Upper lobe of right lung (tissue), 1 donor: Measurements from ENCODE around the gene ABCC11. TPM values are rescaled to one million over a fixed set of nuclear protein-coding genes. Genes with fewer than 3 reads are reported as not detected.

ENCODE experiments used
- ATAC-seq: fragments of 200-7000 bp; cut with Tn5 transposase; one replicate; pipeline ENCODE4 v1.9.1; 2020; ENCODE audit warnings: mild to moderate bottlenecking, moderate library complexity
- DNase-seq: peaks from one replicate; pipeline ENCODE4 v3.0.0-alpha.2; 2020
- H3K27ac ChIP-seq: fragments of 200-600 bp; one replicate; pipeline ENCODE4 v1.8.0; 2022
- H3K27me3 ChIP-seq: fragments of 200-600 bp; one replicate; pipeline ENCODE4 v1.8.0; 2022; ENCODE audit warnings: mild to moderate bottlenecking
- H3K36me3 ChIP-seq: fragments of 200-600 bp; one replicate; pipeline ENCODE4 v1.8.0; 2022
- H3K4me1 ChIP-seq: fragments of 200-600 bp; one replicate; pipeline ENCODE4 v1.8.0; 2022
- H3K4me3 ChIP-seq: fragments of 200-600 bp; one replicate; pipeline ENCODE4 v1.8.0; 2022; ENCODE audit warnings: mild to moderate bottlenecking
- H3K9me3 ChIP-seq: fragments of 200-600 bp; one replicate; pipeline ENCODE4 v1.8.0; 2022
- CTCF ChIP-seq: fragments of 200-600 bp; IDR thresholded peaks from one replicate; pipeline ENCODE4 v1.8.0; 2022; ENCODE audit warnings: antibody characterized with exemption
- intact Hi-C: fragments of 100-400 bp; cut with DNase I; formaldehyde crosslinking; loops from one replicate; pipeline ENCODE4 v1.11.0; 2022
- total RNA-seq: library from RNA; stranded (reverse); fragmentation: NEBNext Ultra II Directional; extraction: Animal tissue kit (Norgen Biotek cat#: 25700); gene quantifications from one replicate; pipeline ENCODE4 v1.2.1, GENCODE V29; 2021
- donor health status: DM: no; HTN: yes; CAD: no; lungs with severe emphysema.

ABCC11 gene
- total RNA-seq, 1 donor from 2014 or later: not detected

- no peaks in the 10 kb centered on the region for H3K36me3 ChIP-seq
- no peak for TF ChIP-seq CTCF
- intact Hi-C loops: no loop called here
- no peak overlapping the region for H3K4me3 ChIP-seq
- no peak overlapping the region for H3K27ac ChIP-seq
- DNase-seq: no peak
- H3K9me3 ChIP-seq: no peaks in the 10 kb centered on the region
- no peak for ATAC-seq
- no peaks in the 10 kb centered on the region for H3K27me3 ChIP-seq
- no peaks in the 10 kb centered on the region for H3K4me1 ChIP-seq
Observed at GRCh38 chr16:48225456-48225855, 21.9 kb downstream of the ABCC11 start.

- ATAC-seq (no peak), DNase-seq (no peak)
- Histone ChIP-seq H3K27ac (no peak overlapping the region), H3K4me3 (no peak overlapping the region), H3K27me3 (no peaks in the 10 kb centered on the region), H3K4me1 (no peaks in the 10 kb centered on the region), H3K36me3 (no peaks in the 10 kb centered on the region), H3K9me3 (no peaks in the 10 kb centered on the region)
- no peak for TF ChIP-seq CTCF
- intact Hi-C loops: no loop called here
Observed at GRCh38 chr16:48223490-48223889, 23.8 kb downstream of the ABCC11 start.

DNA sequence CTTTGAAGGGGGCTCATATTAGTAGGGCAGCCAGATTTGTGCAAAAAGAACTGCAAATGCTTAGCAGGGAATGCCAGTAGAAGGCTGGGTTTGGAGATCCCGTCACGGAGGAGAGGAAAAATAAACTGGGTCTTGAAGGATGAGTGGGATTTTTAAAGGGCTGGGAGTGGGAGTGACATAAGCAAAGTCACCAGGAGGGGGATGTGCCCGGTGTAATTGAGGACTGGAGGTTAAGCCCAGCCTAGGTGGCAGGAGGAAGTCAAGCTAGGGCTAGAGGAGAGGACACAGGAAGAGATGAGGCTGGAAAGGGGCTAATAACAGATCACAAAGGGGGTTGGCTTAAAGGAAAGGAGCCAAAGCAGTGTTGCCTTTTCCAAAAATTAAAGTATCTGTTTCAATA, 26.4 kb downstream of the ABCC11 start:
- intact Hi-C loops: no loop called here
- Histone ChIP-seq H3K9me3 (no peaks in the 10 kb centered on the region), H3K27ac (no peak overlapping the region), H3K4me1 (no peaks in the 10 kb centered on the region), H3K36me3 (no peaks in the 10 kb centered on the region), H3K4me3 (no peak overlapping the region), H3K27me3 (no peaks in the 10 kb centered on the region)
- DNase-seq (no peak), ATAC-seq (no peak)
- no peak for TF ChIP-seq CTCF

- H3K36me3 ChIP-seq: no peaks in the 10 kb centered on the region
- TF ChIP-seq CTCF: no peak
Observed at GRCh38 chr16:48218473-48218872, 28.9 kb downstream of the ABCC11 start.

DNA sequence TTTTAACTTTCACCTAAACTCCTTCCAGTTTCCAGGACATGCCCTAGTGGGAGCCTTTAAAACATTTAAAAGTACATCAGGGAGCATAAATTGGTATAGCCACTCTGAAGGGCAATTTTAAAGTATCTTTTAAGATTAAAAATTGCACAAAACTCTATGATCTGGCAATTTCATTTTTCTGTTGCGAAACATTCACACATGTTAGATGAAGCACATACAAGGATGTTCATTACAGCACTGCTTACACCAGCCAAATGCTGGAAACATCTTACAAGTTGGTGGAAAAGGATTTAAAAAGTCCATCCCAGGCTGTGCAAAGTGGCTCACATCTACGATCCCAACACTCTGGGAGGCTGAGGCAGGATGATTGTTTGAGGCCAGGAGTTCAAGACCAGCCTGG, 29.6 kb downstream of the ABCC11 start:
- ATAC-seq (no peak), DNase-seq (no peak)
- Histone ChIP-seq H3K27ac (no peak overlapping the region), H3K4me1 (no peaks in the 10 kb centered on the region), H3K27me3 (no peaks in the 10 kb centered on the region), H3K36me3 (no peaks in the 10 kb centered on the region), H3K4me3 (no peak overlapping the region), H3K9me3 (no peaks in the 10 kb centered on the region)
- intact Hi-C loops: no loop called here
- TF ChIP-seq CTCF: no peak

More at GRCh38 chr16:48218473-48218872, 28.9 kb downstream of the ABCC11 start:
- Histone ChIP-seq H3K27me3 (no peaks in the 10 kb centered on the region), H3K27ac (no peak overlapping the region), H3K9me3 (no peaks in the 10 kb centered on the region), H3K4me3 (no peak overlapping the region), H3K4me1 (no peaks in the 10 kb centered on the region)
- intact Hi-C loops: no loop called here
- DNase-seq: no peak
- ATAC-seq: no peak

GRCh38 chr16:48215738-48216137, 31.6 kb downstream of the ABCC11 start:
- Histone ChIP-seq H3K27me3 (no peaks in the 10 kb centered on the region), H3K27ac (no peak overlapping the region), H3K4me1 (no peaks in the 10 kb centered on the region), H3K9me3 (no peaks in the 10 kb centered on the region), H3K36me3 (no peaks in the 10 kb centered on the region), H3K4me3 (no peak overlapping the region)
- intact Hi-C loops: no loop called here
- no peak for ATAC-seq
- no peak for DNase-seq
- no peak for TF ChIP-seq CTCF
